Large intestine (tissue), 3 donors: ENCODE measurements around the gene OLFML1. TPM values are rescaled to one million over a fixed set of nuclear protein-coding genes. Genes with fewer than 3 reads are reported as not detected.

Experiments used
- DNase-seq, 2 donors: peaks; one replicate each; pipeline versions ENCODE4 v3.0.0 to v3.0.0-alpha.2; 2013
- H3K27ac ChIP-seq: one replicate; pipeline ENCODE4 v1.5.1; 2013; ENCODE audit warnings: low read length
- H3K27me3 ChIP-seq: 2 replicates; pipeline ENCODE4 v1.6.1; 2013; ENCODE audit warnings: low read length; ENCODE audit not compliant: control insufficient read depth, insufficient read depth
- H3K36me3 ChIP-seq: 2 replicates; pipeline ENCODE4 v1.6.1; 2013; ENCODE audit warnings: low read length; ENCODE audit not compliant: control insufficient read depth, insufficient read depth
- H3K4me1 ChIP-seq: one replicate; pipeline ENCODE4 v1.6.1; 2013; ENCODE audit warnings: low read length; ENCODE audit not compliant: control insufficient read depth, insufficient read depth
- H3K4me3 ChIP-seq: one replicate; pipeline ENCODE4 v1.5.1; 2013; ENCODE audit warnings: low read length
- H3K9me3 ChIP-seq: one replicate; pipeline ENCODE4 v1.6.1; 2013; ENCODE audit warnings: mild to moderate bottlenecking, low read depth, low read length, moderate library complexity; ENCODE audit not compliant: control insufficient read depth
- WGBS: methylation state at CpG from one replicate; pipeline ENCODE4 v1.1.5; 2013; ENCODE audit warnings: low lambda C conversion rate; ENCODE audit not compliant: insufficient coverage; 5-methylcytosine and 5-hydroxymethylcytosine counted together
- polyA plus RNA-seq: library from polyadenylated mRNA; unstranded; fragments of 120-200 nt; gene quantifications from one replicate; pipeline ENCODE4 v1.2.1, GENCODE V29; 2013

The OLFML1 gene
- polyA plus RNA-seq, 1 donor, result 15.4 TPM

DNA sequence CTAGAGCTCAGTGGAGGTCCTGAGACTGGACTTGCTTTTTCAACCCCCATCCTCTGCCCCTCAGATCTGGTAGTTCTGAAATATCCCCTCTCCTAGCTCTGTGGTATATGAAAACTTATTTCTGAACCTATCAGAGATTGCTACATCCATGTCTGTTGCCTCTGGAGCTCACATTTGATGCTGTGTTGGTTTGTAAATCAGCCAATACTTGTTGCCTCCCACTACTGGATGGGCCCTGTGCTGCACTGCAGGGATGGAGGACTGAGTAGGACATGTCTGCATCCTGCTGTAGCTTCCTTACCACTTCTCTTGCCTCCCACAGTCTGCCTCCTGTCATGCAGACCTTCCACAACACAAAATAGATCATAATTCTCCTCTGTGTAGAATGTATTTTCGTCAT, 5.2 kb downstream of the OLFML1 start:
- Histone ChIP-seq H3K4me1 (peaks cover 15% of the 10 kb centered on the region), H3K27me3 (no peaks in the 10 kb centered on the region), H3K4me3 (no peak overlapping the region), H3K9me3 (no peaks in the 10 kb centered on the region), H3K27ac (no peak overlapping the region), H3K36me3 (peaks cover 3% of the 10 kb centered on the region)
- WGBS, result 83% methylated on average over 1 of the region's 1 CpG
- no peak for DNase-seq

DNA sequence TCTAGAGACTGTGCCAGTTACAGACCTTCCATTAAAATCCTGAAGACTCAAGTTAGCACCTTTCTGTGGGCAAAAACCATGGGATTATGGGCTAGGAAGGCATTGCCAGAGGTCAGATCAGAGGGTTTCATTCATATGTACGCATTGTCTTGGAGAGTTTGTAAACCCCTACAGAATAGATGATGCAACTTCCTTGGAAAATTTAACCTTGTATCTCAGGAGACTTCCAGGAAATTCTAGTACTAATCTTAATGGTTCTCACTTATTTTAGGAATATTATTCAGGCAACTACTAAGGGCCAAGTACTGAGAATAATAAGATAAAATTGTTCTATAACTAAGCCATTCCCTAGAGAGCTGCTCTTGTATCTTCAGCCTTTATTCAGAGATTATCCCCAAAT, 6.9 kb downstream of the OLFML1 start:
- DNase-seq, result no peak
- H3K9me3 ChIP-seq, result no peaks in the 10 kb centered on the region
- H3K27me3 ChIP-seq, result no peaks in the 10 kb centered on the region
- H3K27ac ChIP-seq, result no peak overlapping the region
- WGBS, result 100% methylated on average over 1 of the region's 1 CpG
- H3K4me1 ChIP-seq, result peaks cover 15% of the 10 kb centered on the region
- H3K4me3 ChIP-seq, result no peak overlapping the region
- peaks cover 3% of the 10 kb centered on the region for H3K36me3 ChIP-seq

DNA sequence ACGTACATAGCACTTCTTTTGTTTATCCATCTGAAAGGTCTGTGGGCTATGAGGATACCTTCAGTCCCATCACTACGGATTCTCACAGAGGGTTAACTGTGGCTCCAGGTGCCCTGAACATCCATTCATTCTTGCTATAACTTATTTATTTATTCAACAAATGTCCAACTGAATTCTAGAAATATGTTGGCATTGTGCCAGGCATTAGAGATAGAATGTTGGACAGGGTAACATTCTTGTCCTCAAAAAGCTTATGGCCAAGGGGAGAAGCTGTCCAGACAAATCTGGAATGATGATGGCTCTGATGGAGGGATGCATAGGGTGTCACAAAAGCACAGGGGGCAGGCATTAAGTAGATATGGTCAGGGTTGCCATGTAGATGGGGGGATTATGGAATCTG, 8.4 kb downstream of the OLFML1 start:
- Histone ChIP-seq H3K27me3 (no peaks in the 10 kb centered on the region), H3K9me3 (no peaks in the 10 kb centered on the region), H3K4me1 (peaks cover 15% of the 10 kb centered on the region), H3K4me3 (no peak overlapping the region), H3K27ac (no peak overlapping the region), H3K36me3 (peaks cover 3% of the 10 kb centered on the region)
- WGBS, result no CpG with 5 or more reads among the region's 2 CpGs
- DNase-seq, result no peak

DNA sequence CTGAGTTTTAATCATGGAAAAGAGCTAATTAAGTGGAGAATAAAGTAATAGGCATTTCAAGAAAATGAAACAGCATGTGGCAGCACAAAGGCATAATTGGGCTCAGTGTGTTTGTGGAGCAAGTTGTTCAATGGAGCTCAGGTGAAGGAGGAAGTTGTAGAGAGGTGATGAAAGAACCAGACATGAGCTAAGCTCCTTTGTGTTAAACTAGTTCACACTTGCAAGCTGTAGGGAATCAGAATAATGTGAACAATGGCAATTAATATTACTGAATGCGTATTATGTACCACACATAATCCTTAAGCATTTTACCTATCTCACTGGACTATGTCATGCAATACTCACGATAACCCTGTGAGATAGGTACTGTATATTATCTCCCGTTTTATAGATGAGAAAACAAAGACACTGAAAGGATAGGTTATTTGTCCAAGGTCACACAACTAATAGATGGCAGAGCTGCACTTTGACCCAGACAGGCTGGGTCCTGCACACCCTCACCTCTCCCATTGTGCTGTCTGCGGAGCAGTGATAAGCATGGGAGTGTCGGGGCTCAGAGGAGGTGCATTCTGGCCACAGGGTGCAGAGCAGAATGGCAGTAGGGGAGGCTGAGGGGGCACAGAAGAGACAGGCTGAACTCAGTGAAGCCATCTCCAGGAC, 8.9 kb downstream of the OLFML1 start:
- H3K4me3 ChIP-seq, result no peak overlapping the region
- peak in 1 of 2 donors; percentile 81 for DNase-seq
- peaks cover 3% of the 10 kb centered on the region for H3K36me3 ChIP-seq
- H3K27me3 ChIP-seq, result no peaks in the 10 kb centered on the region
- no CpG with 5 or more reads among the region's 5 CpGs for WGBS
- H3K4me1 ChIP-seq, result peaks cover 15% of the 10 kb centered on the region
- H3K27ac ChIP-seq, result no peak overlapping the region
- H3K9me3 ChIP-seq, result no peaks in the 10 kb centered on the region

DNA sequence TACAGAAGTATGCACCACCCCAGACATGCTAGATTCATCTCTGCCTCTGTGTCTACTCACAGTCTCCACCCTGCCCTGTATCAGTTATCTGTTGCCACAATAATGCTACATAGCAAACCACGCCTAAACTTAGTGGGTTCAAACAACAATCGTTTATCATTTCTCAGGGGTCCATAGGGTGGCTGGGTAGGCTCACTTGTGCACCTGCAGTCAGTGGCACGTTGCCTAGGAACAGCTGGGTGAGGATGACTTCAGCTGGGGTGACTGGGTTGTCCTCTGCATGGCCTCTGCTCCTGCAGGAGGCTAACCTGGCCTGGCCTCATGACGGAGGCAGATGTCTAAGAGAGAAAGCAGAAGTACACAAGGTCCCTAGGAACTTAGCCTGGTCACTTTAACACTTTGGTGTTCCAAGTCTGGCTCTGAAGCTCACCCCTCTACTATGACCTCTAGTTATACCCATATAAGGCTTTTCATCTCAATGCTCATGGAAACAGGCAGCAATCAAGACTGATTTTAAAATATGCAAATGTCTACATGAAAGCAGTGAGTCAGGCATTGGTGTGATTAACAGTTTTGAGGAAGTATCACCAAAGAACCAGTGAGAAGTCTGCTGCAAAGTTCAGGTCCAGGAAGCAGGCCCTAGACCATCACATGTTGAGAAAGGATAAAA, 10.7 kb downstream of the OLFML1 start:
- peak in 1 of 2 donors; percentile 55 for DNase-seq
- Histone ChIP-seq H3K4me1 (peaks cover 15% of the 10 kb centered on the region), H3K9me3 (no peaks in the 10 kb centered on the region), H3K4me3 (no peak overlapping the region), H3K27me3 (no peaks in the 10 kb centered on the region), H3K27ac (no peak overlapping the region), H3K36me3 (peaks cover 3% of the 10 kb centered on the region)
- WGBS, result no CpG with 5 or more reads among the region's 4 CpGs

DNA sequence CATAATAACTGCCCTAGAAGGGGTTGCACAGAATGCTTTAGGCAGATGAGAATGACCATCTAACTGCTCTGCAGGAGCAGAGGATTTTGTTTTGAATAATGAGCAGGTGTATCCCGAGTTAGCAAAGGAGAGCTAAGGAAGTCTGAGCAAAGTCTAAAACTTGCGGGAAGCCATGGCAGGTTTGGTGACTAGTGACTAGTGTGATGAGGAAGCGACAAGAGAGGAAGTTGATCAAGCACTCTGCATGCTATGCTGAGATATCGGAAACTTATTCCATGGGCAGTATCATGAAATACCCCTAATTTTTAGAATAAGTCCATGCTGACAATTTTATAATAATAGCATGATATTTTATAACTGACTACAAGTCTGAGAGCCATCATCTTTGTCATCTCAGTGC, 12.9 kb downstream of the OLFML1 start:
- Histone ChIP-seq H3K9me3 (no peaks in the 10 kb centered on the region), H3K27ac (no peak overlapping the region), H3K4me3 (no peak overlapping the region), H3K4me1 (peaks cover 10% of the 10 kb centered on the region), H3K36me3 (peaks cover 3% of the 10 kb centered on the region), H3K27me3 (no peaks in the 10 kb centered on the region)
- peak in 1 of 2 donors; percentile 46 for DNase-seq
- WGBS, result no CpG with 5 or more reads among the region's 4 CpGs

DNA sequence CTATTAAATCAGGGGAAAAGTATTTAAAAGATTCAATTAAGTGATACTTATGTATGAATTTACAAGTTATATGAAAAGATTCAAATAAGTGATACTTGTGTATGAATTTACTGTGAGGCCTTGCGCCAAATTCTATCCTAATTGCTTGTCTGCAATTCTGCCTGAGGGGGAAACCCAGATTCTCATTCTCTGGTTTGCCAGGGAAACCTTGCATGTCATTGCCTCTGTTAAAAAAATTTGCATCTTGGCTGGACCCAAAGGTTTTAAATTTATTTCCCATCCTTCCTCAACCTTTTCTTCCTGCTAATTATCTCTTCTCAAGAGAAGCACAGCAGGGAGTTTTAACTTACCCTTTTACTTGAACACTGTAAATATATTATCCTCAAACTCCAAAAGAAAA, 13.8 kb downstream of the OLFML1 start:
- Histone ChIP-seq H3K4me1 (peaks cover 10% of the 10 kb centered on the region), H3K4me3 (no peak overlapping the region)
- DNase-seq, result no peak

DNA sequence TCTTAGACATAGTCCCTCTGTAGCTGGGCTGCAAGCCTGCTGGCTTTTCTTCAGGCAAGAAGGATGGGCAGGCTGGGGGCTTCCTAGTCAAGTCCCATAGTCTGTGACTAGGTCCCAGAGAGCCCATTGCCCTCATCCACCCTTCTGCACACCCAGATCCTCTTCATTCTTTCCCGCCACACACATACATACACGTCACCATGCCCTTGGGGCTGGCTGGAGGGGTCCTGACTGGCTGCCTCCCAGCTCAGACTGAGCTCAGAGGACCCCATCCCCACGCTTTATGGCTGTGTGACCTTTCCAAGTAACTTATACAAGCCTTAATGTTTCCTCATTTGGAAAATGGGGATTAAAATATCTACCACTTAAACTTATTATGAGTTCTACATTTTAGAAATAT, 14.9 kb downstream of the OLFML1 start:
- WGBS, result 100% methylated on average over 1 of the region's 3 CpGs
- Histone ChIP-seq H3K4me1 (peaks cover 2% of the 10 kb centered on the region), H3K27ac (no peak overlapping the region), H3K27me3 (no peaks in the 10 kb centered on the region), H3K4me3 (no peak overlapping the region), H3K36me3 (no peaks in the 10 kb centered on the region), H3K9me3 (no peaks in the 10 kb centered on the region)
- no peak for DNase-seq

More for the DNA sequence above, 13.8 kb downstream of the OLFML1 start:
- H3K27ac ChIP-seq, result no peak overlapping the region
- WGBS, result no CpG with 5 or more reads among the region's 1 CpG
- no peaks in the 10 kb centered on the region for H3K9me3 ChIP-seq
- H3K27me3 ChIP-seq, result no peaks in the 10 kb centered on the region
- peaks cover 3% of the 10 kb centered on the region for H3K36me3 ChIP-seq

DNA sequence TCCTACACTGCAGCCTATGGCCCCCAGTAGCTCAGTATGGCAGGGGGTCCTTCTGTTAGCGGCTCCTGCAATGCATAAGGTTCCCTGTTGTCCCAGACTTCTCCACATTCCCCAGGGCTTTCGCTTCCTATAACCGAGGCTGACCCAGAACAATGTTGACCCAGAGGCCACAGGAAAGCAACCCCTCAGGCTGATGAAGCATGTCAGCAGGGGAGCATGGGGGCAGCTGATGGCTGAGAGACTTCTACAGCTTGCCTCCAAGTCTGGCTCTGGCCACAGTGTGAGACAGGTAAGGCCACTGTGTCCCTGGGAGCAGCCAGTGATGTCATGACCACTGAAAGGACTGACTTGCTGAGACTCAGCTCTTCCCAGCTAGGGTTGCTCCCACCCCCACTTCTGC, 15.9 kb downstream of the OLFML1 start:
- no peak overlapping the region for H3K4me3 ChIP-seq
- no peaks in the 10 kb centered on the region for H3K36me3 ChIP-seq
- no CpG with 5 or more reads among the region's 3 CpGs for WGBS
- no peaks in the 10 kb centered on the region for H3K9me3 ChIP-seq
- no peak for DNase-seq
- H3K27me3 ChIP-seq, result no peaks in the 10 kb centered on the region
- H3K27ac ChIP-seq, result no peak overlapping the region
- peaks cover 2% of the 10 kb centered on the region for H3K4me1 ChIP-seq

DNA sequence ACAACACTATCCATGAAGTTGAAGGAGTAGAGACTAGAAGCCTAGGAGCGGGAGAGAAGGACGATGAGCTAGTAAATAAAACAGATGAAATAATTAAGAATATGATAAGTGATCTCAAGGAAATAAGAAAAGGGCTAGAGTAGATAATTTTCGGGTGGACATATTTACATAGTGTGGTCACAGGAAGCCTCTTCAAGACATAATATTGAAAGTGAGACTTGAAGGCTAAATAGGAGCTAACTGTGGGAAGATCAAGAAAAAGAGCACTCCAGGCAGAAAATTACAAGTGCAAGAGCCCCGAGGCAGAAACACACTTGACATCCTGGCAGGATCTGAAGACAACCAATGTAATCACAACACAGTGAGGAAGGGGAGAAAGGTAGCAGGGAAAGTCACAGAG, 16.6 kb downstream of the OLFML1 start:
- Histone ChIP-seq H3K4me3 (no peak overlapping the region), H3K4me1 (peaks cover 2% of the 10 kb centered on the region), H3K27me3 (no peaks in the 10 kb centered on the region), H3K9me3 (no peaks in the 10 kb centered on the region), H3K36me3 (no peaks in the 10 kb centered on the region), H3K27ac (no peak overlapping the region)
- WGBS, result 72% methylated on average over 3 of the region's 4 CpGs
- DNase-seq, result no peak

DNA sequence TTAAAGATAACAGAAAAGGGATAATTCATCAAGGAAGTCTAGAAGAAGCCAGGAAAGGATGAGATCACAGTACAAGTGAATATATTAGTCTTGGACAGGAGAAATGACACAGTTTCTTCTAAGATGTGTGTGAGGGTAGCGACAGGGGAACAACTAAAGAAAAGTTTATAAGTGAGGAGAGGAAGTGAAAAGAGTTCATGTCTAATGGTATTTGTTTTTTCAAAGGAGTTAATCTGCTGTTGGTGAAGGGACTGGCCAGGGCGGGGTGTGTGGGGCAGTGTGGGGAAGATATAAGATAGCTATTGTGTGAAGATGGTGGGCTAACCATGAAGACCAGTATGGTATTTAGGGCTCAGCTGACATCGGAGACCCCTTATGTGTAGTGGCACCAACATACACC, 20.9 kb downstream of the OLFML1 start:
- DNase-seq, result no peak
- Histone ChIP-seq H3K9me3 (no peaks in the 10 kb centered on the region), H3K4me3 (no peak overlapping the region), H3K36me3 (no peaks in the 10 kb centered on the region), H3K27ac (no peak overlapping the region), H3K27me3 (no peaks in the 10 kb centered on the region), H3K4me1 (peaks cover 5% of the 10 kb centered on the region)
- whole genome bisulfite sequencing, result 100% methylated on average over 1 of the region's 3 CpGs
